HPDE6-E6E7 (cell line): ENCODE data around the gene FLNA.
"Not testable (repeated sequence)": the region's sequence is repeated elsewhere in the genome, so short reads cannot be mapped to it uniquely, and the experiment has no call there.

Experiments used
- DNase-seq: peaks from one replicate; pipeline ENCODE4 v3.0.0; 2011; ENCODE audit warnings: missing footprints; ENCODE audit errors: extremely low spot score

FLNA gene

DNA sequence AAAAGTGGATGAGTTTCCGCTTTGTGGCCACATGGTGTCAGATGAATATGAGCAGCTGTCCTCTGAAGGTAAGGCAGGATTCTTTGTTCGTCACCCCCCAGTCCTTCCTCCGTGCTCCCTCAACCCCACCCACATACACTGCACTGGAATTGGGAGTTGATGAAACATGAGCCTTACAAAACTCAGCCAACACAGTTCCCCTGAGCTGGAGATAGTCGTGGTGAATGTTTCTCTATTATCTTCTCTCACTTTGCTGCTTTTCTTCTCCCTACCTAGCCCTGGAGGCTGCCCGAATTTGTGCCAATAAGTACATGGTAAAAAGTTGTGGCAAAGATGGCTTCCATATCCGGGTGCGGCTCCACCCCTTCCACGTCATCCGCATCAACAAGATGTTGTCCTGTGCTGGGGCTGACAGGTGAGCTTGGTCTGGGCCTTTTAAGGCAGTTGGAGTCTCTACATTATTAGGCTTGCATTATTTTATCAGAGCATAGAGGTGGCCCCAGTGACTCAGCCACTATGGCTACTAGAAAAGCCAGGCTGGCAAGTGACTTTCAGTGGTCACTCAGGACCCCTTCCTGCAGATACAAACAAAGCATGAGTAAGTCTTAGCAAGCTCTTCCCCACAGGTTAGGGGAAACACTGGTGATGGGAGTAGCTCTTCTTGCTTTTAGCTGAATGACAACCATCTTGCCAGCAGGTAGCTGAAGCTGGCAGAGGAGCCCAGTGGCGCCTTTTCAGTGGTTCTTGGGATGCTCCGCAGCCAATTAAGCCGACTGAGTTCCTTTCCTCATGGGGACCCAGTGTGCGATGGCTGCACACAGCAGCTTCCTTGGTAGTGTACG, 25.3 kb upstream of the FLNA start:
- no peak for DNase-seq

DNA sequence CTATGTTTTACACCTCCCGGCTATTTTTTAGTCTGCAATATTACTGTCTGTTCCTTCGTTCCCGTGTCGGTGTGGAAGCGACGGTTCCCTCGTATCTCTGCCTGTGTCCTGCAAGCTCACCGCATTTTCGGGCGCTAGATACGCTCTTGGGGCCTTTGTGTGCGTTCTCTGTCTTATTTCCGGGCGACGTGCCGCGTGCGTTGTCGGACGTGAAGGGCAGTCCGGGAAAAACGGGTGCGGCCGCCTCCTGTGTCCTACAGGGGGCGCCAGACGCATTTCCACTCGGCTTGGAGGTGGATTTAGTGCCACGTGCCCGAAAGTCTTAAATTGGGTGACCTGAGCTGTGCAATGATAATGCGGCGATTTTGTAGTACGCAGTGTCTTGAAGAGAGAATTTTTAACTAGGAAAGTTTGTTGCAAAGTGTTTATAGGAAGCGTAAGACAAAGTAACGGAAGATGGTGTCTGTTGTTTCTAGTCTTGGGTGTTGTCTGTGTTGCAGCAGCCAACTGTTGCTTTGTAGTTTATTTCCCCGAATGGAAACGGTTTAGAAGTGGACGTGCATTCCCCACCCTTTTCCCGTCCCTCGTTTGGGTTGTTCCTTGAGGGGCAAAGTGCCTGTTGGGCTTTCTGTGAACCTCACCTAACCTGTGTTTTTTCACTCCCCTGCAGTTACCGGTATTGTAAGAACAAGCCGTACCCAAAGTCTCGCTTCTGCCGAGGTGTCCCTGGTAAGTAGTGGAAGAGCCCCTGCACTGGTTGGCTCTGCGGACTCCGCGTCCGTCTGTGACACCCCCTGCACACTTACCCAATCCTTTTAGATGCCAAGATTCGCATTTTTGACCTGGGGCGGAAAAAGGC, 24.5 kb upstream of the FLNA start:
- no peak for DNase-seq

DNA sequence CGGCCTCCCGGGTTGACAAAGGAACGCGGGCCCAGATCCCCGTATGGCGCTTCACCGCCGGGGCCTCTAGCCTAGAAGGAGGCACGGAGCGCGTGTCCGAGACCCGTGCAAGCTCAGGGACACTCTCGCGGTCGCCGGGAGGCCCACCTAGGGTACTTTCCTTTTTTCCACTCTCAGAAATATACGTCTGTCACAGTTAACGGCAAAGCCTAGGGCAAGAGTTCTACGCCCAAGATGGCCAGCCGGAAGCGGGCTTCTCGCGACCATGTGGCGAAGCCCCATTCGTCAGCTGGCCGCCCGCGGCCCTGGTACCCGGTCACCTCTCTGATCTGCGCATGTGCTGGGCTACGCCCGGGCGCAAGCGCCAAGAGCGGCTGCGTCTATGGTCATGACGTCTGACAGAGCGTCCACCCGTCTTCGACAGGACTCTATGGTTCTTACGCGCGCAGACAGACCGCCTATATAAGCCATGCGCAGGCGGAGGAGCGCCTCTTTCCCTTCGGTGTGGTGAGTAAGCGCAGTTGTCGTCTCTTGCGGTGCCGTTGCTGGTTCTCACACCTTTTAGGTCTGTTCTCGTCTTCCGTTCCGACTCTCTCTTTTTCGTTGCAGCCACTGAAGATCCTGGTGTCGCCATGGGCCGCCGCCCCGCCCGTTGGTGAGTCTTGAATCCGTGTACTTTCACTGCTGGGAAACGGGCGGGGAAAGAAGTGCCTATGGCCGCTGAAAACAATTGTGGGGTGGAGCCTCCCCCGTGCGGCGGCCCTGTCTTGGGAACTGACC, 23.6 kb upstream of the FLNA start, which contains the start of gene RPL10:
RPL10 (plus strand) TSS at position 490 of the 780 bp plus-strand sequence; CDS start at position 633, 143 bp downstream.
- DNase-seq: peak; percentile 100

DNA sequence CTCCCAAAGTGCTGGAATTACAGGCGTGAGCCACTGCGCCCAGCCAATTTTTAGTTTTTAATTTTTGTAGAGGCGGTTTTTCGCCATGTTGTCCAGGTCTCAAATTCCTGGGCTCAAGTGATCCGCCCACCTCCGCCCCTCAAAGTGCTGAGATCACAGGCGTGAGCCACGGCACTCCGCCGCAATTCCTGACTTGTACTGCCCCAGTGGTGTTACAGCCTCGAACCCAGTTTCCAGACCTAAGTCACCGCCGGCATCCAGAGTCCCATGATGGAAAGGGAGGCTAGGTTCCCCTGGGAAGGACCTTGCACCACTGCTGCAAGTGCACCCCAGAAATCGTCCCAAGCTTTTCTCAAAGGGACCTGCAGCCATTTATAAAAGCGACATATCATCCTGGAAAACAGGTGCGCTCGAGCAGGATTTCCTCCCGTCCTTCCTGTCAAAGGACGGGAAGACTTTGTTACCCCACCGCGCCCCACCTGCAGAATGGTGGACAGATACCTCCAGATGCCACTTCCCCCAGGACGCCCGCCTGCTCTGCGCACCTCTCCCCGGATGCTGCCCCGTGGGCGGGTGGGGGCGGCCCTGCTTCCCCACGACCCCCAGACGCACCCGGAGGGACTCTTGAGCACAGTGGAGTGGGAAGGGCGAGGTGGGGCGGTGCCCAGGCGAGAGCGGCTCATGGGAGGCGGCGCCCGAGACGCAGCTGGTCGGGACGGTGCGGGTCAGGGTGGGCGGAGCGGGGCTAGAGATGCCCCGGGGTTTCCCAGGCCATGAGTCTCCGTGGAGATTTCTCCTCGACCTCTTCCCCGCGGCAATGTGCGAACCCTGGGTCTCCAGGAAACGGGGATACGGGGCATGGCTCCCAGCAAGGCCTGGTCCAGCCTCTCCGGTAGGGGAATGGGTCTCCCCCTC, 22.8 kb upstream of the FLNA start:
- DNase-seq: peak; percentile 74

DNA sequence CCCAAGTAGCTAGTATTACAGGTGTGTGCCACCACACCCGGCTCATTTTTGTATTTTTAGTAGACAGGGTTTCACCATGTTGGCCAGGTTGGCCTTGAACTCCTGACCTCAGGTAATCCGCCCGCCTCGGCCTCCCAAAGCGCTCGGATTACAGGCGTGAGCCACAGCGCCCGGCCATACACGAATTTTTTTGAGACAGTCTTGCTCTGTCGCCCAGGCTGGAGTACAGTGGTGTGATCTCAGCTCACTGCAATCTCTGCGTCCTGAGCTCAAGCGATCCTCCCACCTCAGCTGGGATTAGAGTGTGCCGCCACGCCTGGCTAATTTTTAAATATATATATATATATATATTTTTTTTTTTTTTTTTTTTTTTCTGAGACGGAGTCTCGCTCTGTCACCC, 21.9 kb upstream of the FLNA start:
- DNase-seq: not testable (repeated sequence)

DNA sequence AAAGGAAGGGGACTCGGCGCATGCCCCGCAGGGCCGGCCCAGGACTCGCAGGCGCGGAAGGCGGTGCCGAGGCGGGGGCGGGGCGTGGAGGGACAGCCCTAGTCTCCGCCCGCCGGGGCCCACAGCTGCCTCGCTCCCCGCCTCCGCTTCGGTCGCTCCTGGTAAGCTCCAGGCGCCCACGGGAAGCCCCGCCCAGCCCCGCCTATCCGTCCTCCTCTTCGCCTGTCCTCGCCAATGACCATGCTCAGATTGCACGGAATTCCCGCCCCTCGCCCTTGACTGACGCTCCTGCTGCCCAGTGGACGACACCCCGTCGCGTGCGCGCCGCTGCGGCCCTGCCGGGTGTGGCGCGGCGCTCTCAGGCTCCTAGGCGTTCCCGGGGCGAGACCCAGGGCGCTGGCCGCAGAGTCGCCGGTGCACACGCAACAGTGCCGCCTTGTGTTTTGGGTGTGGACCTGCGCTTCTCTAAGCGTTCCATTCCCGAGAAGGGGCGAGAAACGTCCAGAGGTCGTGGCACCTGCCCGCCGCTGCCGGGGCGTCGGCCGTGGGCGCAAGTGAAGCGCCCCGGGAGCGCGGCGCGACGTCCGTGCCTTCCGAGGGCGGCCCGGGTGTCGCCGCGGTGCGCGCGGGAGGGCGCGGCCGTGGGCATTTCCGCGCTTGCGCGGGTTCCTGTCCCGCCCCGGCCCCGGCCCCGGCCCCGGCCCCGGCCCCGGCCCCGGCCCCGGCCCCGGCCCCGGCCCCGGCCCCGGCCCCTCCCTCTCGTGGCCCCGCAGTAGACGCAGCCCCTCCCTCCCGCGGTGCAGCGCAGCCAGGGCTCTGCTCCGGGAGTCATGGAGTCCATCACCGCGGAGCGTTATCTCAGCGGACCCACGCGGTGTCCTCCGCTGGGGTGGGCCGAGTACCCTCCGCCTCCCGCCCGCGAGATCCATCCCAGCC, 15.6 kb upstream of the FLNA start:
- not testable (repeated sequence) for DNase-seq

DNA sequence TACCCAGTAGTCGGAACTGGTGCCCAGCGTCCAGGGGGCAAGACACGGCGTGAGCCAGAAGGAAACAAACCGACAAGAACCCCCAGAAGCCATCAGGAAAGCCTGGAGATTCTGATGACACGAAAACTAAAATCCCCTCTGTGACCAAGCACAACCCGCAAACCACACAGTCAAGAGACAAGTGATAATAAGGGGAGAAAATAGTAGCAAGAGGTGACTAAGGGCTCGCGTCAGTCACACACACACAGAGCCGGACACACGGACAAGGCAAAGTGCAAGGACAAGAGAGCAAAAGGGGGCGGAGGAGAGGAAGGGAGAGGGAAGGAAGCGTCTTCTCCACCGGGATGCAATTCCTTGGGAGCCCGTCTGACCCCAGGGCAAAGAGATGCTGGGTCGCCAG, 14.2 kb upstream of the FLNA start:
- DNase-seq: not testable (repeated sequence)

DNA sequence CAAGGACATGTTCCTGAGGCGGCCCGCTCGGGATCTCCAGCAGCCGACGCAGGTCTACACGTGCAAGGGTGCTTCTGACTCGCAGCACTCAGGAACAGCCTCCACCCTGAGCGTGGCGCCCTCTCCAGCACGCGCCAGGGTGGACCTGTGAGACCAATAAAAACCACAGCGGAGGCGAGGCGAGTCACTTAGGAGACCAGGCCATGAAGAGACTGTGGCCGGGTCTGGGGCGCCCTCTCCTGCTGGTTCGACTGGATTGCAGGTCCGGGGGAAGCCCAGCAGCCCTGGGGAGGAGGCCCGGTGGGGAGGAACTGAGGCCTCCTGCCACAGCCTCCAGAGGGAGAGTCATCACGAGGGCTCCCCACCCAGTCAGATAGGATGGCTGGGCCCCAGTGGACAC, 13.7 kb upstream of the FLNA start:
- not testable (repeated sequence) for DNase-seq

DNA sequence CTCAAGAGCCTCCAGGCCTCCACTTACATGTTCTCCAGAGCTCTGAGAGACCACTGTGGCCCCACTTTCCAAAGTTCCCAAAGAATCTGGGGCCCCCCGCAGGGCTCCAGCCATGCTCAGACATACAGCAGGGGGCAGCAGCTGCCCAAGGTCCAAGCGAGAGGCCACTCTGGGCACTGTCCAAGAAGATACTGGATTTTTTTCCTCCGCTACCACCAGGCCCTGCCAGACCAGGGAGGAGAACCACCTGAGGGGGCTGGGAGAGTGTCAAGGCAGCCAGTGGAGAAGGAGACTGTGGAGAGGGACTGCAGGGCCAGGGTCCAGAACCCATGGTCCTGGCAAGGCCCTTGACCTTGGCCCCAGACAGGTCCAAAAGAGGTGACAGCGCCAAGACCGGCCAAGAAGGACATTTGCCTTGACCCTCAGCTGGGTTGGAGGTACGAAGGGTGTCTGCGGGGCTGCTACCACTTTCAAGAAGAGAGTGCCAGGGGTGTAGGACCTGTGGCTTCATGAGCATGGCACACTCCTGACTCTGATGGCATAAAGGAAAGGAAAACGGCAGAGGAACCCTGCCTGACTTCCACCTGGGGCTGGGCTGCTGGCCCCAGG, 10.0 kb upstream of the FLNA start:
- no peak for DNase-seq

DNA sequence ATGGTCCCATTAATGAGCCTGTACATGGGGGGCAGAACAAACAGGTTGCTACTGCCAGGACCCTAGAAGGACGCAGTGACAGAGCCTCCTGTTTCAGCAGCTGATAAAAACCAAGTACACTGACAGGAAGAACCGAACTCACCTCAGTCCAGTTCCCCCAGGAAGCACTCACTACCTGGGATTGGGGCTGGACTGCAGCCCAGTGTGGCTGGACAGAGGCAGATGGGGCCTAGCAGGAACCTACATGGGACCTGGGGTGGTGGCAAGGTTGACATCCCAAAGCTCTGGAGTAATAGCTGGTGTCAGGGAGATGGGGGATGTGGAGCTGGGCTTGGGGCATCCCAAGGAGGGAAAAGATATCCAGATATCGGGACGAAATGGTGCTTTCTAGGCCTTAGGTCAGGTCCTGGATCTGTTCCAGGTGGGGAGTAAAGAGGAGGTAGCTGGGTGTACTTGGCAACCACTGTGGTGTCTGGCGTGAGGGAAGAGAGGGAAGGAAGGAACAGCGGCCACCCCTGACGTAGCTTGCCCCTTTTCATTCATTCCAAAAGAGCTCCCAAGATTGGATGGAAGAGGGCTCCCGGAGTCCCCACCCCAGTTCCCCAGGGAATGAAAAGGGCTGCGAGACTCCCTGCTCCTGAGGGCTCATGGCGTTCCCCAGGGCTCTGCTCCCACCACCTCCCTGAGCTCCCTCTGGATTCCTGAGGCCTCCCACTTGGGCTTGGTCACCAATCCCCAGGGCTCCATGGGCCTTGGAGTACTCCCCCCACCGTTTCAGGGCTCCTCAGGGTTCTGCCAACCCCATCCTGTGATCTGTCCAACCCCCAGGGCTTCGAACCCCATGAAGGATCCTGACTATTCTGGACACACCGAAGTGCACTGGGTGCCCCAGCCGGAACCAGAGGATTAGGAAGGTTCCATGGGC, 9.2 kb upstream of the FLNA start:
- DNase-seq: no peak

DNA sequence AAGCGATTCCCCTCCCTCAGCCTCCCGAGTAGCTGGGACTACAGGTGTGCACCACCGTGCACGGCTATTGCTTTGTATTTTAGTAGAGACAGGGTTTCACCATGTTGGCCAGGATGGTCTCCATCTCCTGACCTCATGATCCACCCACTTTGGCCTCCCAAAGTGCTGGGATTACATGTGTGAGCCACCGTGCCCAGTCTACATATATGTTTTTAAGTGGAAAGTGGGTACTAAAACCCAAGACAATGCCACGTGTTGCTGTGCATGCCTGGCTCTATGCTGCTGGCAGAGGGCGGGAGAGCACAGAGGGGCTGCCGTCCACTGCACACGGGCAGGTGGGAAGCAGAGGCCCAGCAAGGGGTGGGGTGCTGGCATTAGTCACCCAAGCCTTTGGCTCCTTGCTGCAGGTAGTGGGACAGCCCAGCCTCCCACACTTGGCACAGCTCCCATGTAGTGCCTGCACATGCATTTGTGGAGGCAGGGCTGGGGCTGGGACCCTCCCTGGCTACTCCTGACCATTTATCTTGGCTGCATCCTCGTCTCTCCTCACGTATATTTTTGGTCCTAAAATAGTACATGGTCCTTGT, 8.1 kb upstream of the FLNA start:
- DNase-seq: no peak

DNA sequence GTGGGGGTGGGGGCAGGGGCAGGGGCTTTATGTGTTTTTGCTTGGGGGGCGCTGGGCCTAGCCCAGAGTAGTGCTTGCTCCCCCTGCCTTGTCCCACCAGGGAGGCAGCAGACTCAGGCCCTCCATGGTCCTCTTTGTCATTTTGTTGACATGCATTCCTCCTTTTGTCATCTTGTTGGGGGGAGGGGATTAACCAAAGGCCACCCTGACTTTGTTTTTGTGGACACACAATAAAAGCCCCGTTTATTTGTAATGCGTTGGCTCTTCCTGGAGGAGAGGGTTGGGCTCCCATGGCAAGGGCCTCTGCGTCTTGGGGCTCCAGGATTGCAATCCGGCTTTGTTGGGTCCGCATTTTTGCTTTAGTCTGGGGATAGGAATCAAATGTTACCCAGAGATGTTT, 6.8 kb upstream of the FLNA start:
- DNase-seq: no peak

DNA sequence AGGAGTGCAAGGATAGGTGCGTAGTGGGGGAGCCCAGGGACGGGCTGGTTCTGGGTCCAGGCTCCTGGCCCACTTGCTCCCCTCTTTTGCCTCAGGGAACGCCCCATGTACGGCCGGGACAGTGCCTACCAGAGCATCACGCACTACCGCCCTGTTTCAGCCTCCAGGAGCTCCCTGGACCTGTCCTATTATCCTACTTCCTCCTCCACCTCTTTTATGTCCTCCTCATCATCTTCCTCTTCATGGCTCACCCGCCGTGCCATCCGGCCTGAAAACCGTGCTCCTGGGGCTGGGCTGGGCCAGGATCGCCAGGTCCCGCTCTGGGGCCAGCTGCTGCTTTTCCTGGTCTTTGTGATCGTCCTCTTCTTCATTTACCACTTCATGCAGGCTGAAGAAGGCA, 6.4 kb upstream of the FLNA start:
- no peak for DNase-seq

DNA sequence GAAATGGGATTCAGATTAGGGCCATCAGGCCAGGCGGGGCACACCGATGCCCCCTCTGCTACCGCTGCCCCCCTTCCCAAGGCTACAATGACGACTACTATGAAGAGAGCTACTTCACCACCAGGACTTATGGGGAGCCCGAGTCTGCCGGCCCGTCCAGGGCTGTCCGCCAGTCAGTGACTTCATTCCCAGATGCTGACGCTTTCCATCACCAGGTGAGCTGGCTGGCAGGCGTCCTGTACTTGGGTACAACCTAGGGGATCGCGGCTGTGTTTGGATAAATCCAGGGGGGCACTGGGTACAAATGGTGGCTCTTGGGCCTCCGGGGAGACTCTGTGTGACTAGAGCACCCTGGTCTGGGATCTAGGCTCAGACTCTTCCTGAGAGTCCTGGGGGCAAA, 5.7 kb upstream of the FLNA start:
- DNase-seq: no peak

DNA sequence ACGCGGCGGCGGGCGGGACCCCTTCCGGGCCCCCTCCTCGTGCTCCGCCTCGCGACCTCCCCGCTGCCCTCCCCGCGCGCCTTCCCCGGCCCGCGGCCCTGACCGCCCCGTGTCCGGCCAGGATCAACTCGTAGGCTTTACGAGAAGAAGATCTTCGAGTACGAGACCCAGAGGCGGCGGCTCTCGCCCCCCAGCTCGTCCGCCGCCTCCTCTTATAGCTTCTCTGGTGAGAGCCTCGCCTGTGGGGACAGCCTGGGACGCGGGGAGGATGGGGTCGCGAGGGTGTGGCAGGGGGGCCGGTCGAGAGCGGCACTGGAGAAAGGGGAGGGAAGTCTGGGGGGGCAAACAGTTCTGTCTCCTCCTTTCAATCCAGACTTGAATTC, 5.1 kb upstream of the FLNA start:
- no peak for DNase-seq

DNA sequence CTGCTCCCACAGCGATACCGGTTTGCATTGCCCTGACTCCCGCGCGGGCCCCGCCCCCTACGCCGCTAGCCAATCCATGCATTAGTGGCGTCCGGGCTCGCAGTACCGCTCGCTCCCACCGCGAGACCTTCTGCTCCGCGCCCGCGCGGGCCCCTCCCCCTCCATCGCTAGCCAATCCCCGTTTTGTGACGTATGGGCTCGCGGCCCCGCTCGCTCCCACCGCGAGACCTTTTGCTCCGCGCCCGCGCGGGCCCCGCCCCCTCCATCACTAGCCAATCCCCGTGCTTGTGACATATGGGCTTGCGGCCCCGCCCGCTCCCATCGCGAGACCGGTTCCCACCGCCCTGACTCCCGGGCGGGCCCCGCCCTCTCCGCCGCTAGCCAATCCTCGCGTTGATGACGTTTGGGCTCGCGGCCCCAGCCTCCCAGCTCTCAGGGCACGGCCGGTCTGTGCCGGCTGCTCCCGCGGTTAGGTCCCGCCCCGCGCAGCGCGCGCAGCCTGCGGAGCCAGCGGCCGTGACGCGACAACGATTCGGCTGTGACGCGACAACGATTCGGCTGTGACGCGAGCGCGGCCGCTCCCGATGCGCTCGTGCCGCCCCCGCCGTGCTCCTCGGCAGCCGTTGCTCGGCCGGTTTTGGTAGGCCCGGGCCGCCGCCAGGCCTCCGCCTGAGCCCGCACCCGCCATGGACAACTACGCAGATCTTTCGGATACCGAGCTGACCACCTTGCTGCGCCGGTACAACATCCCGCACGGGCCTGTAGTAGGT, 4.5 kb upstream of the FLNA start, which contains the start of gene EMD:
EMD (plus strand) TSS at position 497 of the 770 bp plus-strand sequence; CDS start at position 687, 190 bp downstream.
- DNase-seq: peak; percentile 91
